Testis (tissue), 2 donors: ENCODE measurements around the gene SBNO2.

Experiments used
- CTCF ChIP-seq, 3 experiments: fragments of 450-650 bp in 2 of 3; fragments of 200-600 bp in 1 of 3; sonication (generic) in 1 of 3; IDR thresholded peaks; one replicate each; pipeline ENCODE4 v1.5.1; 2016 to 2019; ENCODE audit warnings: antibody characterized with exemption in 3 of 3, mild to moderate bottlenecking in 2 of 3, moderate library complexity in 1 of 3
- POLR2A ChIP-seq: fragments of 450-650 bp; IDR thresholded peaks from one replicate; pipeline ENCODE4 v1.6.1; 2017; ENCODE audit warnings: antibody characterized with exemption, mild to moderate bottlenecking, moderate library complexity

GRCh38 chr19:1136621-1137317 lies 37.3 kb downstream of the SBNO2 start:
- TF ChIP-seq CTCF (IDR thresholded peaks at IDR 0.05) (no peak), POLR2A (no peak)
